Measurements from ENCODE around the gene SPATA31C1.
"Not testable (repeated sequence)": the region's sequence is repeated elsewhere in the genome, so short reads cannot be mapped to it uniquely, and the experiment has no call there.

SPATA31C1 gene

GRCh38 chr9:87886933-87887505, 30.7 kb upstream of the SPATA31C1 start:
- no peak for DNase-seq (ENCODE audit: low read depth in 3 of 3, low spot score in 1 of 3)

GRCh38 chr9:87887661-87888480, 29.9 kb upstream of the SPATA31C1 start:
- DNase-seq (ENCODE audit: low read depth in 3 of 3, low spot score in 1 of 3): no peak

GRCh38 chr9:87888501-87888900, 29.3 kb upstream of the SPATA31C1 start:
- DNase-seq (ENCODE audit: low read depth in 3 of 3, low spot score in 1 of 3): no peak

DNA sequence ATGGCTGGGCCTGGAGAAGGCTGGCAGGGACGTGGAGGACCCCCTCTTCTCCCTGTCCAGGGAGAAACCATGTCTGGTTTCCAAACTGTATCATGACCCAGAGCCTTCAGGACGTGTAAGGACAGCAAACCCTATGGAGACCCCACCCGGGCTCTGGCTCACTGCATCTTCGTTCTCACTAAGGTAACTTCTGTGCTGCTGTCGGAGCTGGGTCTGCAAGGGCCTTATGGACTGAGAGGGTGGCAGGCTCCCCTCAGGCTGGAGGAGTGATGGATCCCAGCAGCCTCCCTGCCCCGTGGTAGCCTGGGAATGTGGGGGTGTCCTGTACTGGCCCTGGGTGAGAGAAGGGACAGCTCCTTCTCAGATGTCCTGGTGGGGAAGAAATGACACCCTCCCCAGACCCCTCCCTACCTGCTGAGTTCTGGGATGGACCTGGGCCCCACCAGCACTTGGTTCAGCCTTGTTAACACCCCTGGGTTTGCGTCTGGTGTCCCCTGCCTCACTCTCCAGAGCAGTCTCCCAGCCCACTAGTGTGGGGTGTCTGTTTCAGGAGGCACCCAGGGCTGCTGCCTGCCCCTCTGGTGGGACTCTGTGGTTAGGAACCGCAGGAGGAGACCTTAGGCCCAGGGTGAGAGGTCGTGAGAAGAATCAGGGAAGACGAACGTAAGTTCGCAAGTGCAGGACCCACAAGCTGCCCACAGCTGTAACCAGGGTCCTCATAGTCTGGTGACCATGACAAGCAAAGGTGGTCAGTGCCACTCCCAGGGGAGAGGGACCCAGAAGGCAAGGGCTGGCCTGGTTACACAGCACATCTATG, 28.5 kb upstream of the SPATA31C1 start:
- DNase-seq (ENCODE audit: low read depth in 3 of 3, low spot score in 1 of 3): no peak

- DNase-seq (ENCODE audit: low read depth in 3 of 3, low spot score in 1 of 3): no peak
These were observed 27.9 kb upstream of the SPATA31C1 start for GRCh38 chr9:87889882-87890252.

- no peak for DNase-seq (ENCODE audit: low read depth in 3 of 3, low spot score in 1 of 3)
These were observed 26.9 kb upstream of the SPATA31C1 start for GRCh38 chr9:87890837-87891236.

DNA sequence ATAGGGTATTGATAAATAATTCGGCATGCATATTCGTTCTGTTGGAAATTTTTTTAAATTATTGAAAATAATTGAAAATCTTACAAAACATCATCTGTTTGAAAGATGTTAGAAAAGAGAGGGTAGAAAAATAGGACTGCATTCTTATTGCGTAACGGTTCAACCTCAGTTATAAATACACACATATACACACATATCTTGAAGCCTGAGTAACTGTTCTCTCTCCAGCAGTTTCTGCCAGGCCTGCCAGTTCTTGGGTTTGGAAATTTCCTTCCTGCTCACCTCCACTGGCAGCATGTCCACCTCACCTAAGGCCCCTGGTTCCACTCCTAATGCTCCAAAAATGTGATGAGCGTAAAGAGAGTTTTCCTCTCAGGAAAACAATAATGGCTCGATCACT, 26.0 kb upstream of the SPATA31C1 start:
- no peak for DNase-seq (ENCODE audit: low read depth in 3 of 3, low spot score in 1 of 3)

GRCh38 chr9:87892956-87893355, 24.8 kb upstream of the SPATA31C1 start:
- DNase-seq (ENCODE audit: low read depth in 3 of 3, low spot score in 1 of 3): no peak

- no peak for DNase-seq (ENCODE audit: low read depth in 3 of 3, low spot score in 1 of 3)
These were observed 22.6 kb upstream of the SPATA31C1 start for GRCh38 chr9:87894998-87895625.

- no peak for DNase-seq (ENCODE audit: low read depth in 3 of 3, low spot score in 1 of 3)
These were observed 20.9 kb upstream of the SPATA31C1 start for GRCh38 chr9:87896891-87897290.

- no peak for DNase-seq (ENCODE audit: low read depth in 3 of 3, low spot score in 1 of 3)
These were observed 19.6 kb upstream of the SPATA31C1 start for GRCh38 chr9:87898151-87898550.

DNA sequence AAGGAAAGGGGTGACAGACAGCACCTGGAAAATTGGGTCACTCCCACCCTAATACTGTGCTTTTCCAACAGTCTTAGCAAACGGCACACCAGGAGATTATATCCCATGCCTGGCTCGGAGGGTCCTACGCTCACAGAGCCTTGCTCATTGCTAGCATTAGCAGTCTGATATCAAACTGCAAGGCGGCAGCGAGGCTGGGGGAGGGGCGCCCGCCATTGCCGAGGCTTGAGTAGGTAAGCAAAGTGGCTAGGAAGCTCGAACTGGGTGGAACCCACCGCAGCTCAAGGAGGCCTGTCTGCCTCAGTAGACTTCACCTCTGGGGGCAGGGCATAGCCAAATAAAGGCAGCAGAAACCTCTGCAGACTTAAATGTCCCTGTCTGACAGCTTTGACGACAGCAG, 15.4 kb upstream of the SPATA31C1 start:
- not testable (repeated sequence) for DNase-seq (ENCODE audit: low read depth in 3 of 3, low spot score in 1 of 3)

- no peak for DNase-seq (ENCODE audit: low read depth in 3 of 3, low spot score in 1 of 3)
These were observed 8.3 kb upstream of the SPATA31C1 start for GRCh38 chr9:87909310-87910041.

GRCh38 chr9:87910821-87911220, 6.9 kb upstream of the SPATA31C1 start:
- no peak for DNase-seq (ENCODE audit: low read depth in 3 of 3, low spot score in 1 of 3)

- DNase-seq (ENCODE audit: low read depth in 3 of 3, low spot score in 1 of 3): not testable (repeated sequence)
These were observed 1.3 kb downstream of the SPATA31C1 start for GRCh38 chr9:87919013-87919412.

- not testable (repeated sequence) for DNase-seq (ENCODE audit: low read depth in 3 of 3, low spot score in 1 of 3)
These were observed 3.8 kb downstream of the SPATA31C1 start for GRCh38 chr9:87921561-87921960.

- not testable (repeated sequence) for DNase-seq (ENCODE audit: low read depth in 3 of 3, low spot score in 1 of 3)
These were observed 5.2 kb downstream of the SPATA31C1 start for GRCh38 chr9:87923012-87923411.

- not testable (repeated sequence) for DNase-seq (ENCODE audit: low read depth in 3 of 3, low spot score in 1 of 3)
These were observed 7.1 kb downstream of the SPATA31C1 start for GRCh38 chr9:87924851-87925250.

DNA sequence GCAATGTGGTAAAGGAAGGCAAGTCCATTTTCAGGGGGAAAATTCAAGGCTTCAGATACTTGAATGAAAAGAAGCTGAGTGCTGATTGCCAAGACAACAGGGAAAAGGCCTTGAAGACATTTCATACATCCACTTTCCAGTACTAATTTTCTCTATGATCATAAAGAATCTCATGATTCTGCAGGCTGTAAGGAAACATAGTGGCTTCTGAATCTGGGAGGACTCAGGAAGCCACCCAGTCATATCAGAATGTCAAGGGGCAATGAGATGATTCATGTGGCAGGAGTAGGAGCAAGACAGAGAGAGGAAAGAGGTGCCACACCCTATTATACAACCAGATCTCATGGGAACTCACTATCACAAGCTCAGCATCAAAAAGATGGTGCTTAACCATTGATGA, 11.4 kb downstream of the SPATA31C1 start:
- DNase-seq (ENCODE audit: low read depth in 3 of 3, low spot score in 1 of 3): not testable (repeated sequence)

DNA sequence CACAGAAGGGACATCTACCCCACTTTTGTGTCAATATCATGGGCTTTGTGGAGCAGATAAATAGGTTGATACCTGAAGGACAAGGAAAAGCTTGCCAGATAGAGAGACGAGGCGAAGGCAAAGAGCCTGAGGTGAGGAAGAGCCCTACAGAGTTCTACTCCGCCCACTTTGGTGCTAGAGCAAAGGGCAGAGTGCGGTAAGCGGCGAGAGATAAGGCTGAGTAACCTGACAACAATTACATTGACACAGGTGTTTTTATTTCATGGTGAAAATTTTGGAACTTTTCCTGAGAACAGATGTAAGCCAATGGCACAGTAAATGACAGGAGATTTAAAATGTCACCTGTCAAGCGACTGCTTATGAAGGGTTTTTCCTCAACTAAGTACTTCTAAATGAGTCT, 16.7 kb downstream of the SPATA31C1 start:
- not testable (repeated sequence) for DNase-seq (ENCODE audit: low read depth in 3 of 3, low spot score in 1 of 3)

DNA sequence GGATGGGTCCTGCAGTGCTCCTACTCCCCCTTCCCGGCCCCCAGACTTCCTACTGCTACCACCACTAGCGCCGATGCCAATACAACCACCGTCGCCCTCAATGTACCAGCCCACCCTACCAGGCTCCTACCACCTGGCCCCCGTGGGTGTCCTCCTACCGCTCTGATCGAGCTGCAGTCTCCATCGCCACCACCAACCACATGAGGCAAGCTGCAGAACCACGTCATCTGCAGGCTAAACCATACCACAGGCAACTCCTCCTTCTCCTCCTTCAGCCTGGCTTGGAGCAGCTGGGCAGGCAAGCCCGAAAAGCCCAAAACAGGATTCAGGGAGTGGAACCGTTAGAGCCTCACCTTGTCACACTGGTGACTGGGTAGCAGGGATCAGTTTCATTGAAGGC, 19.6 kb downstream of the SPATA31C1 start:
- not testable (repeated sequence) for DNase-seq (ENCODE audit: low read depth in 3 of 3, low spot score in 1 of 3)

Measured in stimulated activated CD4-positive, alpha-beta T cell treated with anti-CD3 and anti-CD28 coated beads, TNF-alpha, amount 100 ng/mL, for 1 hour (primary cell).